GM13976 (cell line): ENCODE data around the gene MYB.
"Not testable (repeated sequence)": the region's sequence is repeated elsewhere in the genome, so short reads cannot be mapped to it uniquely, and the experiment has no call there.

Experiments
- DNase-seq: peaks from one replicate; pipeline ENCODE4 v3.0.0; 2012; ENCODE audit warnings: low spot score
- in situ Hi-C: fragments of 300-500 bp; cut with MboI; formaldehyde crosslinking; loops from one replicate; pipeline ENCODE4 v1.12.0; 2022; ENCODE audit warnings: low sequenced_read_pairs, mixed read lengths, inconsistent platforms; ENCODE audit not compliant: unreplicated experiment
- TF ChIP-seq, protein P1 (sequence below): IDR thresholded peaks from 2 replicates; pipeline ENCODE4 v1.5.1; 2012; ENCODE audit warnings: borderline replicate concordance, mild to moderate bottlenecking; ENCODE audit not compliant: insufficient read depth; ENCODE audit errors: extremely low read depth, missing control alignments, control extremely low read depth

Gene MYB

DNA sequence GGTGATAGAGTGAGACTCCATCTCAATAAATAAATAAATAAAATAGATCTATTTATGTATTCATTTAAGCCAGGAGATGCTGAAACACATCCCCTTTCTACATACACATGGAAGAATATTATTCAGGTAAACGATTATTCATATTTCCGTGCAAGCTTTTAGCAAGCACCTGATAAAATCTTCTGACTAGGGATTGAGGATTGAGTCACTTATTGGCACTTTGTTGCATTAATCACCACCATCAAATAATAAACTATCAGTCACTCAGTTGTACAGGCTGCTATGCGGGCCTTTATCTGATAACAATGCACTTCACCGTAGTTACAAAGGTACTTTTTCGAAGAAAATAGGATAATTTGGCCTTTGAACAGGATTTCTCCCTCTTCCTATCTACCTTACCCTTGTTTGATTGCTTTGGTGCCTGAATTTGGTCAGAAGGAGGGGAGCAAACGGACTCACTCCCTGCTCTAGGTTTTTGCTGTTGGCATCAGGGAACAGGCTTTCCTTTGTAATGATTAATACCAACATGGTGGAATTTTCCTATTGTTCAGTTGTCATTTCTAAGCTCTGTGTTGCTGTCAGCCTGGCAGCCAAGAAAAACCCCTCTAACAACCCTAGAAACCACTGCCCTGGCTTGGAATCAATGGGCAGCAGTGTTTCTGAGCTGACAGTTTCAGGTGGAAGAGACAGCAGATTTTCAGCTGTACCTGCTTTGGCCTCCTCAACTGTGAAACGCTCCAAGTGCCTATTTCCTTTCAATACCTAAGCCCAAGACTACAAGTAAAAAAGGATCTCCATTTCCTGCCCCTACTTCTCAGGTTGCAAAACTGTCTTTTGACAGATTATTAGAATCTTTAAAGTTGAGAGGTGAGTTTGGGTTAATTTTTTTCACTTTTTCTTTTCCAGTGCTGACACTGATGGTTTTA lies 63.0 kb downstream of the MYB start:
- DNase-seq, result no peak
- in situ Hi-C loops, result no loop called here
- TF ChIP-seq, protein P1, sequence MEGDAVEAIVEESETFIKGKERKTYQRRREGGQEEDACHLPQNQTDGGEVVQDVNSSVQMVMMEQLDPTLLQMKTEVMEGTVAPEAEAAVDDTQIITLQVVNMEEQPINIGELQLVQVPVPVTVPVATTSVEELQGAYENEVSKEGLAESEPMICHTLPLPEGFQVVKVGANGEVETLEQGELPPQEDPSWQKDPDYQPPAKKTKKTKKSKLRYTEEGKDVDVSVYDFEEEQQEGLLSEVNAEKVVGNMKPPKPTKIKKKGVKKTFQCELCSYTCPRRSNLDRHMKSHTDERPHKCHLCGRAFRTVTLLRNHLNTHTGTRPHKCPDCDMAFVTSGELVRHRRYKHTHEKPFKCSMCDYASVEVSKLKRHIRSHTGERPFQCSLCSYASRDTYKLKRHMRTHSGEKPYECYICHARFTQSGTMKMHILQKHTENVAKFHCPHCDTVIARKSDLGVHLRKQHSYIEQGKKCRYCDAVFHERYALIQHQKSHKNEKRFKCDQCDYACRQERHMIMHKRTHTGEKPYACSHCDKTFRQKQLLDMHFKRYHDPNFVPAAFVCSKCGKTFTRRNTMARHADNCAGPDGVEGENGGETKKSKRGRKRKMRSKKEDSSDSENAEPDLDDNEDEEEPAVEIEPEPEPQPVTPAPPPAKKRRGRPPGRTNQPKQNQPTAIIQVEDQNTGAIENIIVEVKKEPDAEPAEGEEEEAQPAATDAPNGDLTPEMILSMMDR, result no peak

DNA sequence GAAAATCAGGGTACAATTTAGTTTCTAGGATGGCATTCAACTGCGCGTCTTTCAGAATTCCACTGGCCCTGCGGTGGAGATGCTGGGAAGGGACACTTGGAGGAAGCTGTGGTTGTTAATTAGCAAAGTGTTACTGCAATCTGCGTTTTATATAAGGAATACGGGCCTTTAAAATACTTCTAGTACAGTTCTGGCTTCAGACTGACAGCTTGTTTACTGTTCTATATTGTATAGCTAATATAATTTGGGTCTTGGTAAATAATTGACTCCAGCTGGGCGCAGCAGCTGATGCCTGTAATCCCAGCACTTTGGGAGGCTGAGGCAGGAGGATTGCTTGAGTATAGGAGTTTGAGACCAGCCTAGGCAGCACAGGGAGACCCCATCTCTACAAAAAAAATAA lies 63.7 kb downstream of the MYB start:
- no peak for DNase-seq
- TF ChIP-seq, protein P1, result no peak
- in situ Hi-C loops, result no loop called here

DNA sequence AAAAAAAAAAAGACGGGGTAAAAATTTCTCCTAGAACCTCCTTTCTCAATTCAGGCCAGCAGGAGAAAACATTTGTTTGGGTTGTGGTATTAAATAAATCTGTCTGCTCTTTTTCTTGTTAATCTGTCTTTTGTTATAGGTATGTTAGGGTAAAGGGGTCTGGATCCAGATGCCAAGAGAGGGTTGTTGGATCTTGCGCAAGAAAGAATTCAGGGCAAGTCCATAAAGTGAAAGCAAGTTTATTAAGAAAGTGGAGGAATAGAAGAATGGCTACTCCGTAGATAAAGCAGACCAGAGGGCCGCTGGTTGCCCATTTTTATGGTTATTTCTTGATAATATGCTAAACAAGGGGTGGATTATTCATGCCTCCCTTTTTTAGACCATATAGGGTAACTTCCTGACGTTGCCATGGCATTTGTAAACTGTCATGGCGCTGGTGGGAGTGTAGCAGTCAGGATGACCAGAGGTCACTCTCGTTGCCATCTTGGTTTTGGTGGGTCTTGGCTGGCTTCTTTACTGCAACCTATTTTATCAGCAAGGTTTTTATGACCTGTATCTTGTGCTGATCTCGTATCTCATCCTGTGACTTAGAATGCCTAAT lies 65.4 kb downstream of the MYB start:
- DNase-seq, in situ Hi-C loops: not testable (repeated sequence)

DNA sequence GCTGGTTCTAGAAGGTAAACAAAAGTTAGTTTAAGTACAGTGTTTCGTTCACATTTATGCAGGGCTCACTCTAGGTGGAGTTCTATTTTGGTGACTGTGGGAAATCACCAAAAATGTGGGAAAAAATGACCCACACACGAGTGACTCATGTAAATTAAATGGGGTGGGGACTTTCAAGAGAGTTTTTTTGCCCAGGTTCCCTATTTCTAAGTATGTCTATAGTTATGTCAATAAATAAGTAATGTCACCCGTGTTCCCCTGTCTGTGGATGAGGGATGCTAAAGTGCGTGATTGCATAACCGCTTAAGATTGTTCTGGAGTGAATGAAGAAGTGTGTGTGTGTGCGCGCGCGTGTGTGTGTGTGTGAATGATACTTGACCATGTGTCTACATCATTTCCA lies 69.1 kb downstream of the MYB start:
- DNase-seq, result no peak
- in situ Hi-C loops, result no loop called here
- TF ChIP-seq, protein P1, result no peak

DNA sequence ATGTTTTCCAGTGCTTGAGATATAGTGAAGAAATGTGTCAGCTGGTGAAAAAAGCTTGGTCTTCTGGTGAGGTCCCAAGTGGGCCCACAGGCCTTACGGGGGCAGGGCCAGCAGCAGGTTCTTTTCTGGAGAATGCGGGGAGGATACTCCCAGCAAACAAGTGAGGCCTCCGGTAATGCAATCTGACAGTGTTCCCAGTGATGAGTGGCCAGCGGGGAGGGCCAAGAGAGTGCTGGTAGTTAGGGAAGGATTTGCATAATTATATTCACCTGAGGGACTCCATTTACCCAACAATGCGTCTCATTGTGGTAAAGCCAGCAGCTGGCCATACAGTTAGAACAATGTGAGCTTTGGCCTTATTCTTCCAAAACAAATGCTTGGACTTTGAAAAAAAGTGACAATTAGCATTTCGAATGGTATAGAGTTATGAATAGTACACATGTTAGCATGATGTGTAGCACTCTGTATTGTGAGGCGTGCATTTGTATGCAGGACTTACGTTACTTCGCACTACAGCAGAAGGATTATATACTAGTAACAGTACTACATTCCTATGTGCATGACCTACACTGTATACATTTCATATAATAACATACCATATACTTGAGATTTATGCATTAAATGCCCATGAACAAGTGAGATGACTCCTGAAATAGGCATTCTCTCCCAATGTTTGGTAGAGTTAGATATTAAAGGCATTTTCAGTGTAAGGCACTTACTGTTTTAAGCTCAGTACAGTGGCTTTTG lies 69.8 kb downstream of the MYB start:
- no peak for DNase-seq
- in situ Hi-C loops, result no loop called here
- TF ChIP-seq, protein P1, result no peak

DNA sequence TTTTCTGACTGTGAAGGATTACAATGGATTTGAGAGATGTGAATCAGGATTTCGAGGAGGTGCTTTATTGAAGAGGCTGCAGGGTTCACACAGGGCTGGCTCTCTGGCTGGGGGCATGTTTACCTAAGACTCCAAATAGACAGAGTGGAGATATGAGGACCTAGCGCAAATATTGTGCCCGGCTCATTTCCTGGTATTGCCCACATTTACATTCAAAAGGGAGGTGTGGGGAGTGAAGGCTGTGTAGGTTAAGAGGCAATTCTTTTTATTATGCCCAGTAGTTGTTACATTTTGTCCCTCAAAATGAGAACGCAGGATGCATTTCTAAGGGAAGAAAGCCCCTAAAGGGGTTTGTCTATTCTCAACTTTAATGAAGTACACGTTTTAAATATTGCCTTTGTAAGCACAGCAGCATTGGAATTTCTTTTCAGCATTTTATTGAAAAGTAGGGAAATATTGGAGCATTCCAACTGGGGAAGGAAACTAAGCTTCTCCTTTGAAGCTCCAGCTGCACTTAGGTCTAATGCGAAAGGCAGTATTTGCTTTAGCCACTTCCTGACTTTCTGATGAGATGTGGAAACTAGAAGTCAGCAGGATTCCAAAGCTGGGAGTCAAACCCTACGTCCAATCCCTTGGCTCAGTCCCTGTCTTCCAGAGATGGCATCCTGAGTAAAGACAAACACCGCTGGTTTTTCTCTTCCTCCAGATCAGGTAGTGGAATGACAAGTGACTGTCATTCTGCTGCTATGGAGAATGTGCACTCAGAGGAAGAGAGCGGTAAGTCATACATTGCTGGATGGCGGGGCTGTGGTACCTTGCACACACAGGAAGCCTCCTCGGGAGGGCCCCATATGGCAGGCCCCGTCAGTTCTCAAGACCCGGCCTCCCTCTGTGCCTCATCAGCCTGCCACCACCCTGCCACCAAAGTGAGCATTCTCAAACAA lies 70.7 kb downstream of the MYB start:
- no peak for DNase-seq
- in situ Hi-C loops, result no loop called here
- TF ChIP-seq, protein P1, result no peak
